Endothelial cell of umbilical vein (primary cell): ENCODE results near the gene TXNIP. TPM values are rescaled to one million over a fixed set of nuclear protein-coding genes. Genes with fewer than 3 reads are reported as not detected.

Source experiments
- BruUV-seq: library from RNA; stranded (reverse); fragments of 400-500 nt; replicated peaks from 2 replicates; lab custom pipeline; 2021; lab: Mats Ljungman, UMichigan
- CTCF ChIA-PET: fragments of 300-600, 350-600 bp; sonication (Branson Sonifier 250); formaldehyde crosslinking; loops from one replicate; lab custom pipeline; 2021; ENCODE audit warnings: antibody characterized with exemption, inconsistent platforms; lab: Charles Lee
- POLR2A ChIA-PET: fragments of 300-600, 350-600 bp; sonication (Branson Sonifier 250); formaldehyde crosslinking; loops from one replicate; lab custom pipeline; 2021; ENCODE audit warnings: antibody characterized with exemption, inconsistent platforms; lab: Charles Lee
- DNase-seq: peaks from one replicate; pipeline ENCODE4 v3.0.0-alpha.2; 2011; ENCODE audit warnings: low read depth, low spot score
- FAIRE-seq: peaks from 2 replicates; lab custom pipeline; 2011; peaks lifted over from hg19 to GRCh38; lab: Jason Lieb, UNC
- H2AFZ ChIP-seq: 2 replicates; pipeline ENCODE4 v1.6.0; 2012; ENCODE audit warnings: low read depth, low read length, control low read depth, inconsistent platforms
- H3K27ac ChIP-seq: 2 replicates; pipeline ENCODE4 v1.5.1; 2011; ENCODE audit warnings: low read depth, mild to moderate bottlenecking, control low read depth, low read length, moderate library complexity; ENCODE audit not compliant: insufficient read depth
- H3K27me3 ChIP-seq, 2 experiments: 2 replicates each; pipeline versions ENCODE4 v1.6.0 to v1.6.1; 2011; ENCODE audit warnings: low read length in 2 of 2, mixed read lengths in 1 of 2; ENCODE audit not compliant: control insufficient read depth in 2 of 2, insufficient read depth in 2 of 2
- H3K36me3 ChIP-seq, 2 experiments: 2 replicates in 1 of 2; 3 replicates in 1 of 2; pipeline ENCODE4 v1.5.1; 2011; ENCODE audit warnings: low read length in 2 of 2, mild to moderate bottlenecking in 1 of 2, moderate library complexity in 1 of 2; ENCODE audit not compliant: control insufficient read depth in 2 of 2, insufficient read depth in 2 of 2; ENCODE audit errors: extremely low read depth in 1 of 2
- H3K4me1 ChIP-seq: 3 replicates; pipeline ENCODE4 v1.5.1; 2011; ENCODE audit warnings: mild to moderate bottlenecking, low read length; ENCODE audit not compliant: control insufficient read depth, insufficient read depth; ENCODE audit errors: extremely low read depth
- H3K4me2 ChIP-seq: 2 replicates; pipeline ENCODE4 v1.6.1; 2011; ENCODE audit warnings: low read length, control low read depth, mixed read lengths; ENCODE audit not compliant: insufficient read depth
- H3K4me3 ChIP-seq, 3 experiments: fragments of 200-600 bp in 1 of 3; sonication (generic), shearing (Covaris generic) in 1 of 3; replicated peaks in 1 of 3; 2 replicates each; pipeline ENCODE4 v1.5.1; 2011 to 2016; ENCODE audit warnings: control low read depth in 3 of 3, low read length in 3 of 3, mild to moderate bottlenecking in 2 of 3, inconsistent platforms in 1 of 3, low read depth in 1 of 3, moderate library complexity in 1 of 3; ENCODE audit not compliant: insufficient read depth in 1 of 3
- H3K79me2 ChIP-seq: 2 replicates; pipeline ENCODE4 v1.6.0; 2012; ENCODE audit warnings: low read length, inconsistent platforms; ENCODE audit not compliant: control insufficient read depth, insufficient read depth
- H3K9ac ChIP-seq: replicated peaks from 2 replicates; pipeline ENCODE3; 2011; ENCODE audit warnings: low read length, control low read depth; ENCODE audit not compliant: insufficient read depth; ENCODE audit errors: extremely low read depth
- H3K9me1 ChIP-seq: replicated peaks from 3 replicates; pipeline ENCODE4 v1.6.0; 2011; ENCODE audit warnings: mild to moderate bottlenecking, low read length; ENCODE audit not compliant: control insufficient read depth, insufficient read depth; ENCODE audit errors: extremely low read depth
- H3K9me3 ChIP-seq: replicated peaks from 2 replicates; pipeline ENCODE4 v1.5.1; 2012; ENCODE audit warnings: low read length, inconsistent platforms; ENCODE audit not compliant: control insufficient read depth, insufficient read depth
- H4K20me1 ChIP-seq: replicated peaks from 2 replicates; pipeline ENCODE3; 2011; ENCODE audit warnings: mild to moderate bottlenecking, low read length; ENCODE audit not compliant: control insufficient read depth, insufficient read depth; ENCODE audit errors: extremely low read depth
- CTCF ChIP-seq, 2 donors: IDR thresholded peaks; 1 replicate in 1 of 2; 2 replicates in 1 of 2; pipeline ENCODE4 v1.5.1; 2011; ENCODE audit warnings: low read length in 2 of 2, mild to moderate bottlenecking in 2 of 2, moderate library complexity in 2 of 2, control low read depth in 1 of 2, inconsistent platforms in 1 of 2, low read depth in 1 of 2; ENCODE audit not compliant: insufficient read depth in 1 of 2; ENCODE audit errors: extremely low read depth in 1 of 2
- EZH2 ChIP-seq: IDR thresholded peaks from 2 replicates; pipeline ENCODE4 v1.6.1; 2012; ENCODE audit warnings: borderline replicate concordance, low read depth, mild to moderate bottlenecking, moderate library complexity, low read length, inconsistent platforms; ENCODE audit not compliant: severe bottlenecking
- FOS ChIP-seq: IDR thresholded peaks from 2 replicates; pipeline ENCODE4 v1.6.1; 2011; ENCODE audit warnings: mild to moderate bottlenecking, low read length, moderate library complexity, borderline replicate concordance; ENCODE audit not compliant: insufficient read depth
- GATA2 ChIP-seq: IDR thresholded peaks from 2 replicates; pipeline ENCODE4 v1.7.0; 2011; ENCODE audit warnings: low read depth, mild to moderate bottlenecking, moderate library complexity, mixed read lengths, low read length; ENCODE audit not compliant: insufficient read length, insufficient read depth
- JUN ChIP-seq: IDR thresholded peaks from 2 replicates; pipeline ENCODE4 v1.6.1; 2011; ENCODE audit warnings: borderline replicate concordance, low read depth; ENCODE audit not compliant: insufficient read length, insufficient read depth
- MAX ChIP-seq: IDR thresholded peaks from 2 replicates; pipeline ENCODE4 v1.6.1; 2011; ENCODE audit not compliant: insufficient read depth, insufficient read length
- MYC ChIP-seq: IDR thresholded peaks from one replicate; pipeline ENCODE4 v1.6.1; 2011; ENCODE audit warnings: mild to moderate bottlenecking, low read depth, low read length
- POLR2A ChIP-seq: IDR thresholded peaks from 2 replicates; pipeline ENCODE4 v1.6.1; 2012; ENCODE audit warnings: low read depth, mild to moderate bottlenecking, control low read depth, low read length
- POLR2AphosphoS5 ChIP-seq: IDR thresholded peaks from 2 replicates; pipeline ENCODE4 v1.6.1; 2012; ENCODE audit warnings: low read depth, mild to moderate bottlenecking, control low read depth, low read length, moderate library complexity; ENCODE audit not compliant: insufficient read depth
- dilution Hi-C: fragments of 300-500 bp; cut with MboI; formaldehyde crosslinking; loops from one replicate; pipeline ENCODE4 v1.15.0; 2019; ENCODE audit warnings: low sequenced_read_pairs; ENCODE audit not compliant: extremely low pct_ligation_motif_present
- intact Hi-C: fragments of 100-400 bp; cut with micrococcal nuclease; formaldehyde crosslinking; loops from one replicate; pipeline ENCODE4 v1.10.0; 2022
- polyA plus RNA-seq, 4 experiments: library from polyadenylated mRNA; depleted of rRNA in 3 of 4; stranded (reverse) in 3 of 4; unstranded in 1 of 4; fragments of >200 nt; gene quantifications; 2 replicates each; pipeline versions ENCODE4 v1.2.1 to v1.2.3, GENCODE V29; 2011 to 2012; ENCODE audit warnings: missing spikeins in 1 of 4
- total RNA-seq: library from RNA; stranded (reverse); gene quantifications from 2 replicates; pipeline ENCODE4 v1.2.3, GENCODE V29; 2021

TXNIP gene
- total and polyA plus RNA-seq, 2 donors (not counting 3 experiments of a cell fraction or from before 2014, with no cell fraction given) = 9.1 to 21.8 TPM

GRCh38 chr1:145944532-145944931, 51.8 kb downstream of the TXNIP start:
- ChIA-PET CTCF (interaction anchor here (0.6 to 1.1 kb wide), 2 partner anchors 14 to 63 kb away, joined by 3 read pairs; partner anchors contain the start of gene LIX1L), POLR2A (no interaction called here)
- H2AFZ ChIP-seq = no peak overlapping the region
- peaks cover 0 to 3% of the 10 kb centered on the region in 2 experiments for H3K36me3 ChIP-seq
- H3K9me3 ChIP-seq = no peaks in the 10 kb centered on the region
- H3K4me3 ChIP-seq = no peak overlapping the region
- intact Hi-C loops = no loop called here
- no peak overlapping the region for H3K27ac ChIP-seq
- H3K4me2 ChIP-seq = no peak overlapping the region
- dilution Hi-C loops = no loop called here
- no peaks in the 10 kb centered on the region for H3K27me3 ChIP-seq
- no TSS peak for BruUV-seq
- no peaks in the 10 kb centered on the region for H3K4me1 ChIP-seq
- FAIRE-seq (no peak), DNase-seq (no peak)
- H3K79me2 ChIP-seq = peaks cover 24% of the 10 kb centered on the region
- no peaks in the 10 kb centered on the region for H4K20me1 ChIP-seq
- no peaks in the 10 kb centered on the region for H3K9me1 ChIP-seq
- TF ChIP-seq JUN = no peak
- TF ChIP-seq EZH2 = no peak
- no peak for TF ChIP-seq POLR2AphosphoS5
- no peak for TF ChIP-seq POLR2A
- no peak for TF ChIP-seq CTCF (IDR thresholded peaks at IDR 0.05; ENCODE audit: extremely low read depth in 1 of 2, insufficient read depth in 1 of 2, low read depth in 1 of 2, low read length in 2 of 2)
- TF ChIP-seq MAX = no peak
- no peak for TF ChIP-seq GATA2
- TF ChIP-seq FOS = no peak
- TF ChIP-seq MYC = no peak
- no peak overlapping the region for H3K9ac ChIP-seq
